IPS-18c (cell line): ENCODE measurements around the gene ATP11A.

Source experiments
- H3K4me3 ChIP-seq: 2 replicates; pipeline ENCODE4 v1.7.0; 2013; ENCODE audit warnings: low read depth, mild to moderate bottlenecking, low read length, moderate library complexity; ENCODE audit not compliant: insufficient read depth
- H3K9me3 ChIP-seq: one replicate; pipeline ENCODE4 v1.6.1; 2013; ENCODE audit warnings: mild to moderate bottlenecking, low read length, moderate library complexity; ENCODE audit not compliant: control insufficient read depth, insufficient read depth

The ATP11A gene

GRCh38 chr13:112714376-112715174, 24.7 kb downstream of the ATP11A start:
- no peak overlapping the region for H3K4me3 ChIP-seq

DNA sequence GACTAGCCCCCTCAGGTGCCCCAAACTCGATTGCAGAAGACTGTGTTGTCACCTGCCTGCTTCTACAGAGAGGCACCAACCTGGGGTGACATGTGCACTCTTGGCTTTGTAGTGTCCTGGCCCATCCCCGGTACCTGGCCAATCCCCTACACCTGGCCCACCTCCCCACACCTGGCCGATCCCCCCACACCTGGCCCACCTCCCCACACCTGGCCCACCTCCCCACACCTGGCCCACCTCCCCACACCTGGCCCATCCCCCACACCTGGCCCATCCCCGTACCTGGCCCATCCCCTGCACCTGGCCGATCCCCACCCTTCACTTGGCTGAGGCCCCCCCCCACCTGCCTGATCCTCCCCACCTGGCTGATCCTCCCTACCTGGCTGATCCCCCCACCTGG, 25.4 kb downstream of the ATP11A start:
- Histone ChIP-seq H3K4me3 (no peak overlapping the region), H3K9me3 (no peaks in the 10 kb centered on the region)

More at GRCh38 chr13:112714376-112715174, 24.7 kb downstream of the ATP11A start:
- no peaks in the 10 kb centered on the region for H3K9me3 ChIP-seq

DNA sequence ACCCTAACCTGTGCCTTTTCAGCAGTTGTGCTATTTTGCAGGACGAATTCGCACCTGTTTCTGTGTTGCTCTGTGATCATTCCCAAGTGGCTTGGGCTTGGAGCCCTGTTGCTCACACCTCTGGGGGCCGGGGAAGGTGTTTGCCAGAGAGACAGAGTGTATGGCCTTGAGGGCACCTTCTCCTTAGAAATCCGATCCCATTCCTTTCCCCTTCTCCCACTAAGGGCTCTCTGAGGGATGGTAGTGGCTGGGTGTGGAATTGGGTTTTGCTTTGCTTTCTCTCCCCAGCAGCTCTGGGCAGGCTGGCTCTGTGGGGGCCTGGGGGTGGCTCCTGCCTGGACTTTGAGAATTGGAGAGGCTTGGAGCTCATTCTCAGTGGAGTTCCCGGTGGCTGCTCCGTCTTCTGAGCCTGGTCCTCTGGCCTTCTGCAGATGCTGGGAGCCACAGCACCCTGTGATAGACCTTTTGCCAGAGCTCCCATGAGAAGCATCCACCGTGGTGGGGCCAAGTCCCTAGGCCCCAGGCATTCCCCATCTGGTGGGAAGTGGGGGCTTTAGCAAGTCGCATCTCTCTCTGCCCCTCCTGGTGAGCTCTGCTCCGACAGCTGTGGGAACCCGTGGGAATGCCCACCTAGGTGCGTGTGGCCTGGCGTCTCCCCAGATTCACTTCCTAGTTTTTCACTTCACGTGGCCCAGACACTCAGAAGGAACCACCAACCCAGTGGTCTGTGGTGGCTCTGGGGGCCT, 26.1 kb downstream of the ATP11A start:
- Histone ChIP-seq H3K4me3 (no peak overlapping the region), H3K9me3 (no peaks in the 10 kb centered on the region)

DNA sequence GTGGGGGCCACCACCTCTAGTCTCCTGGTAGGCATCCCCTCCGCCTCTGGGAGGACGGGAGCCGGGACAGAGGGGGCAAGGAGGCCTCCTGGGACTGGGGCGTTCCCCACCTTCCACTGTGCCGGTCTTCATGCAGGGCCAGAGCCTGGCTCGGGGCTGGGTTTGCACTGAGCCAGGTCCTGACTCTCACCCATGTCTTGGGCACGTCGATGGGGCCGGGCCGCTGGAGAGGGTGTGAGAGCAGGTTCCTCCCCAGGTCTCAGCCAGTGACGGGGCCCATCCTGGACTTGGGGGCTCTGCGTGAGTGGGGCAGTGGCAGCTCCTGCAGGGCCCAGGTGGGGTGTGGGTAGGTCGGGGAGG, 26.6 kb downstream of the ATP11A start:
- H3K4me3 ChIP-seq, result no peak overlapping the region
- no peaks in the 10 kb centered on the region for H3K9me3 ChIP-seq

GRCh38 chr13:112716841-112717520, 27.1 kb downstream of the ATP11A start:
- Histone ChIP-seq H3K9me3 (no peaks in the 10 kb centered on the region), H3K4me3 (no peak overlapping the region)

DNA sequence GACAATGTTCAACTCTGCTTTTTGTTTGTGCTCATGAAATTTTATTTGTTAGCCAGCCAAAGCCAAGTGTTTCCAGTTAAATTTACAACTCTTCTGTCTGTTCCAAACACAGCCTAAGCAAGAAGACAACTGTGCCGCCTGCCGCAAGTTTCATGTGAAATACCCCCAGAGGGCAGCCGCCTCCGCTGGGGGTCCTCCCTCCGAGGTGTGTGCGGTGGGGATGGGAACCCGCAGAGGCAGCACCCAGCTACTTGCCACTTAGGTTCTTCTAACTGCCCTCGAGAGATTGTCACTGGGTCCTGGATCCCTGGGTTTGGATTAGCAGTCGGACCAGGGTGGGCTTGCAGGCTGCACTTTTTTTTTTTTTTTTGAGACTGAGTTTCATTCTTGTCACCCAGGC, 28.5 kb downstream of the ATP11A start:
- Histone ChIP-seq H3K4me3 (no peak overlapping the region), H3K9me3 (no peaks in the 10 kb centered on the region)

DNA sequence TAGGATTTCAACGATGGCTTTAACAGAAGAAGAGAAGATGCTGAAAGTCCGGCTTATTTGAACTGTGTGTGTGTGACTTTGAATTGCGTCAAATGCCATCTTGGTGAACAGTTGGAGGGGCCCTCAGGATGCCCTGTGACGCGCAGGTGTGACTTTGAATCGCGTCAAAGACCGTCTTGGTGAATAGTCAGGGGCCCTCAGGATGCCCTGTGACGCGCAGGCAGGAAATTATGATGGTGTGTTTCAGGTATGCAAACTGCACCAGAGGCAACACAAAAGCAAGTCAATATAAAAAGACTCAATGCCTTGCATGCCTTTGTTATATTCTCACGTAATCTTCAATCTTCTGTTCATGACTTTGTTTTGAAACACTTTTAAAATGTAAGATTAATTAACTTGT, 29.2 kb downstream of the ATP11A start:
- H3K9me3 ChIP-seq, result no peaks in the 10 kb centered on the region
- H3K4me3 ChIP-seq, result no peak overlapping the region

DNA sequence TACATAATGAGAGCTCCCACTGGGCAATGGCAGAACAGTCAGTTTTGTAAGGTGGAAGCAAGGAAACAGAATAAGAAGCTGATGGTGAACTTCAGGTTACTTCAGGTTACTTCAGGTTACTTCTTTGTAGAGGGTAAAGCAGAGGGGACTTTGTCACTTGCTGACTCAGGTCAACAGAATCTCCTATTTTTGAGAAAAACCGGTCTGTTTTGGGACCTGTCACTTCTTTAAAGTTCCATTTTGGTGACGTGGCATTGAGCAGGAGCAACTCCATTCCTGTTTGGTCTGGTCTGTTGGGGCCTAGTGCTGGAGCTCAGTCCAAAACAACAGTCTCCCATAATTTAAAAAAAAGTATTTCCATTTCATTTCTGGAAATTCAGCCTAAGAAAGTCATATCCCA, 29.7 kb downstream of the ATP11A start:
- H3K4me3 ChIP-seq, result no peak overlapping the region

GRCh38 chr13:112720251-112720650, 30.4 kb downstream of the ATP11A start:
- no peak overlapping the region for H3K4me3 ChIP-seq
- H3K9me3 ChIP-seq, result no peaks in the 10 kb centered on the region

More for the DNA sequence above, 29.7 kb downstream of the ATP11A start:
- no peaks in the 10 kb centered on the region for H3K9me3 ChIP-seq

- Histone ChIP-seq H3K4me3 (no peak overlapping the region), H3K9me3 (no peaks in the 10 kb centered on the region)
Observed at GRCh38 chr13:112720814-112721197, 31.0 kb downstream of the ATP11A start.

DNA sequence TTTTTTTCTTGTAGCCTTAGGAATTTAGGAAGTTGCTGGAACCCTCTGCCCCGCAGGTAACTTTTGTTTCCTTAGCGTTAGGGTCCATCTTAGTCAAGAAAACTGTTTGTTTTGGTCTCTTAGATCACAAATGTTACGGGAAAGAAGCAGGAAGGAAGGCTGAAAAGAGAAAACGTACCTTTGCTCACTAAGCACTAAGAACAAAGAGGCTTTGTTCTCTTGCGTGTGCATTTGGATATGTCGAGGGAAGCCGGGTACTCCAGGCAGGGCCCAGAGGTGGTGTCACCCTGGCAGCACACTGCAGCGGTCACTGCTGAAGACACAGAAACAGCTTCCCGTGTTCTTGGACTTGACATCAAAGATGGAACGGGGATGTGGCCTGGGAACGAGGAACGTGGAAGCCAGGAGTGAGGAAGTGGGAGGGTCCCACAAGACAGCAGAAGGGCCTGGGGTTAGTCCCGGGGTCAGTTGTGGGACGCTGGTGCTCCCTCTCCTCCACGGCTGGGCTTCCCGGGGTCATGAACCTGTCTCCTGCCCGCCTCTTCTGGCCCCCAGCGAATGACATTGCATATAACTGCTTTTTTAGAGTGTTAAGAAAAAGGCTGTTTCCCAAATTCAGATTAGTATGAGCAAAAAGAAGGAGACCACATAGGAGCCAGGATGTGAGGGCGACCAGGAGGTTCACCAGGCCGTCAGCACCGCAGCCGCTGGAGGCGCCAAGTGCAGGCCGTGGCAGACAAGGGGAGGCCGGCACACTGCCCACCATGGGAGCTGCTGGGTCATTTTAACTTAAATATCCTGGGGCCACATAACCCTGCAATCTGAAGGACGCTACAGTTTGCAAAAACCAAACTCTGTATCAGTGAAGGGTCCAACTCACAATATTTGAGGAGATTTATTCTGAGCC, 31.6 kb downstream of the ATP11A start:
- Histone ChIP-seq H3K4me3 (no peak overlapping the region), H3K9me3 (no peaks in the 10 kb centered on the region)

- H3K4me3 ChIP-seq, result no peak overlapping the region
- H3K9me3 ChIP-seq, result no peaks in the 10 kb centered on the region
Observed at GRCh38 chr13:112722433-112723263, 32.8 kb downstream of the ATP11A start.

GRCh38 chr13:112723771-112724170, 33.9 kb downstream of the ATP11A start:
- no peaks in the 10 kb centered on the region for H3K9me3 ChIP-seq
- H3K4me3 ChIP-seq, result no peak overlapping the region

DNA sequence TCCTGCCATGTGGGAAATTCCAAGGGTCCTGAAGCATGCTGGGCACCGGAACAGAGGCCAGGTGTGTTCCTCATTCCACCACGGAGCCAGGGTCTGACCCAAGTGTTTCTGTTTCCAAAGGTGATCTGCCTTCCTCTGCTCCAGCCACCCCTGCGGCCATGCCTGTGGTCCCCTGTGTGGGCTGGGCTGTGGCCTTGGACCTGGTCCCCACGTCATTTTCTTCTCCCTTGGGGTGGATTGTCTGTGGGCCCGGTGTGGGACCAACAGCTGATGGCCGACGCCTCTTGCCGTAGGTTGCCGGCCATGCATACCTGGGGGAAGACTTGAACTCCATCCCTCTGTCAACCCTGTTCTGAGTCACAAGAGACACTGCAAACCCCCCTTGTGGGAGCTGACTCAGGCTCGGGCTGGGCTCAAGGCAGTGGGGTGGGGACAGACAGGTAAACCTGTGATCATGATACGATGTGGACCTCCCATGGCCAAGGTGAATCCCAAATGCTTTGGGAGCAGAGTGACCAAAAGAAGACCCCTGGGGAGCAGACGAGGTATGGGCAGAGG, 35.0 kb downstream of the ATP11A start:
- Histone ChIP-seq H3K4me3 (no peak overlapping the region), H3K9me3 (no peaks in the 10 kb centered on the region)

GRCh38 chr13:112725346-112726015, 35.6 kb downstream of the ATP11A start:
- Histone ChIP-seq H3K9me3 (no peaks in the 10 kb centered on the region), H3K4me3 (no peak overlapping the region)
